Forelimb muscle (tissue), 1 donor: ENCODE results near the gene GRIA3. TPM values are rescaled to one million over a fixed set of nuclear protein-coding genes. Genes with fewer than 3 reads are reported as not detected.
"Not testable (repeated sequence)": the region's sequence is repeated elsewhere in the genome, so short reads cannot be mapped to it uniquely, and the experiment has no call there.

Source experiments
- DNase-seq: peaks from one replicate; pipeline ENCODE4 v3.0.0-alpha.2; 2013; ENCODE audit warnings: low read depth
- polyA plus RNA-seq: library from polyadenylated mRNA; unstranded; fragments of 120-200 nt; gene quantifications from one replicate; pipeline ENCODE4 v1.2.1, GENCODE V29; 2013; ENCODE audit not compliant: insufficient read length

The GRIA3 gene
- polyA plus RNA-seq, 1 donor, result 2.0 TPM

DNA sequence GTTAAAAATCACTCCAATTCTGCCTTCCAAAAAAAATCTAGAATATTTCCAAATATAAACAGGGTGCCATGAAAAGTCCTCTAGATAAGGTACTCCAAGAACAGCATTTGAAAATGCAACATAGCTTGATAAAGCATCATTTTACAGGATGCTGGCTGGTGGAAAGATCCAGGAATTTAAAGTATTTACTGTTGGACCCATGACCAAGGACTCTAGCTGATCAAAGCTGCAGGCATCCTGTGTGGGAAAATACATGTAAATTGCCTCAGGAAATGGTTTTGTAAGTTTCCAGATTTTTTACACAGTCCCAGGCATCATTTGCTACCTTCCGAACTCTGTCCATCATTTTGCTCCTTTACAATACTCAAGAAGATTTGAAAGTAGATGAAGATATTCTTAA, 164.4 kb downstream of the GRIA3 start:
- no peak for DNase-seq

DNA sequence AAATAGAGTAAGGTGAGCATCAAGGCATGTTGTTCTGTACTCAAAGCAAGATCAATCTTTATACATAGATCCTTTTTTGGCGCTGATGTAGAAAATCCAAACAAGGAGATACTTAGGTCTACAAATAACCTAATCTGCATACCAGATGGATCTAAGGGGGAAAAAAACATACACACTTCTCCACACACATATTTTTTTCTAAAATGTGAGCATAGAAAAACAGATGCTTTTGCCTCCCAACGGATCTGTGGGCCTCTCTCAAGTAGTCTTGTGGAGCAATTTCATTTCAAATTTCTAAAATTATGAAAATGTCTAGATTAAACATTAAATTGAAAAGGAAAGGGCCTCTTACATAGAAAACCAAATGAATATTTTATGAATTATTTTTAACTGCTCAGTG, 166.1 kb downstream of the GRIA3 start:
- no peak for DNase-seq

DNA sequence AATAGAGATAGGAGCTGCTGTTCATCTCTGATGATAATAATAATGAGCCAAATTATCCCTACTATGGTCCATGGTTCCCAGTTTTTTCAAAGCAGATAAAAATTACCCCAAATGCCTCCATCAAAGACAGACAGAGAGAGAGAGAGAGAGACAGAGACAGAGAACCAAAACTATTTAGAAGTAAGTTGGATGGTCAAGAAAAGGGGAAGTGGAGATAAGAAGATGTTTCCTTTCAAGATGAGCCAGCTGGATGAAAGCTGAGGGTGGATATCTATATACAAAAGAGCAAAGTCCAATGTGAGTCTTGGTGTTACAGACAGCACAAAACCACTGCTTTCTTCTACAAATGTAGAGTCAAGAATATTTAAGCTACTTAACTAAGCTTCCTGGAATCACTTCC, 173.9 kb downstream of the GRIA3 start:
- no peak for DNase-seq

DNA sequence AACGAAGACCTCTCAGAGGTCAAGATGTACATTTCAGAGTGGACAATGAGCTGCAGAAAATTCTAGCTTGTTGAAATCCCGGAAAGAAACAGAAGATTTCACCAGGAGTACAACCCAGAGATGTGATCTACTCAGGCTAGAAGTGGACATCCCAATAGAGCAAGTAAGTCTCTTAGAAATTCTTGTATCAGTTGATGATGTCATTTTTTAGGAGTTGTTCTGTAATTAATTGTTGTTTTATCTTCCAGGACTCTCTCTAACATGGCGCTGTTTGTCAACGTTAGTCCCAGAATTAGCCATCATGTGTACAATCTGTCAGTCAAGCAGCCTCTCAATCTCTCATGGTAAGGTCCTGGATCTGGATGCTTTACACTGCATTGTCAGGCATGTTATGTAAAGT, 174.4 kb downstream of the GRIA3 start:
- DNase-seq, result no peak

DNA sequence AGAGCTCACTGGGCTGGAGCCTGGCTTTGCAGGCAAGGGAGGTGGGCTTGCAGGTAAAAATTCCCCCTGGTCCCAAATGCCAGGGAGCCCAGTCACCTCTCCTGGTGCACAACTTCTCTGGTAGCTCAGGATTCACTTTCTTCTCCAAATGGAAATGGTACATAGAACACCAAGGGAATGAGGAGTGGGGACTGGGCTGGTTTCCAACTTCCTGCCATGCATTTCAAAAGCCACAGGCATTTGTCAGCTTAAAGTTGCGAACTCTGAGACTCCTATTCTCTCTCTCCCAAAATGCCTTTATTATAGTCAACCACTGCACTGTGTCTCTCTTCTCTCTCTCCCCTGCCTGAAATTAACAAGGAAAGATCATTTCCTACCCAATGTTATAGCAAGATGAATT, 177.3 kb downstream of the GRIA3 start:
- no peak for DNase-seq

DNA sequence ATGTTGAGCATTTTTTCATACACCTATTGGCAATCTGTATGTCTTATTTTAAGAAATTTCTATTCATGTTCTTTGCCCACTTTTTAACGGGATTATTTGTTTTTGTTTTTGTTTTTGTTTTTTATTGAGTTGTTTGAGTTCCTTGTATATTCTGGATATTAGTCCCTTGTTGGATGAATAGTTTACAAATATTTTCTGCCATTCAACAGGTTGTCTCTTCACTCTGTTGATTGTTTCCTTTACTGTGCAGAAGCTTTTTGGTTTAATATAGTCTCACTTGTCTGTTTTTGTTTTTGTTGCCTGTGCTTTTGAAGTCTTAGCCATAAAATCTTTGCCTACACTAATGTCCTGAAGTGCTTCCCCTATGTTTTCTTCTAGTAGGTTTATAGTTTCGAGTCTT, 202.1 kb downstream of the GRIA3 start:
- DNase-seq, result not testable (repeated sequence)

DNA sequence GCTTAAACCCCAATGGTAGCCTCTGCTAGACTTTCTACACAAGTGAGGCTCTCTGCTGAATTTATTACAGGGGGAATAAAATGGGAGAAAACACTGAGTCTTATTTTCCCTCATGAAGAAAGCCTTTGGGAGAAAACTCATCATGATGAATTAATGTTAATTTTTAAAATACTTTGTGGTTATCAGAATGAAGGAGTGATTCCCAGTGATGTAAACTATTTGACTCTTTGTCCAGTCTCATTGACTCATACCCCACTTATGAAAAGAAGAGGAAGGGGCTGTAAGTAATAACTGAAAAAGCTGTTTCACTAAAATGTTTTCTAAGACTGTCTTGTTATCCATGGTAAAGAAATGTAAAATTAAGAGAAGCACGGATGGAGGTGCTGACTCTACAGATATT, 208.8 kb downstream of the GRIA3 start:
- no peak for DNase-seq

DNA sequence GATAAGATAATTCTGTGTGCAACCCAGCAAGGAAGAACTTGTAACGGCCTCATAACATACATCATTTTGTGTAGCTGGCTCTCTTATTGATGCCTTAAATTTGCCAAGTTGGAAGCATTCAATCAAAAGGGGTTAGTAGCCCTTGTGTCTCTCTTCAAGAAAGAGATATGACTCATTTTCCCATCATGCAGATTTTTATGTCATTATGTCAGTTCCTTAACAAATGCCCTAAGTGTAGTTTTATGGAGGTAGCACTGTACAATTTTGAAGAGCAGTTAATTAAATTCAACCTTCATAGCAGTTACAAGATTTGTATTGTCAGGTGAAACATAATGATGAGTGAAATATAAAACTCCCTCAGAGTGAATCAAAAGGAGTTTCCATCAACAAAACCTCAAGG, 215.6 kb downstream of the GRIA3 start:
- no peak for DNase-seq

DNA sequence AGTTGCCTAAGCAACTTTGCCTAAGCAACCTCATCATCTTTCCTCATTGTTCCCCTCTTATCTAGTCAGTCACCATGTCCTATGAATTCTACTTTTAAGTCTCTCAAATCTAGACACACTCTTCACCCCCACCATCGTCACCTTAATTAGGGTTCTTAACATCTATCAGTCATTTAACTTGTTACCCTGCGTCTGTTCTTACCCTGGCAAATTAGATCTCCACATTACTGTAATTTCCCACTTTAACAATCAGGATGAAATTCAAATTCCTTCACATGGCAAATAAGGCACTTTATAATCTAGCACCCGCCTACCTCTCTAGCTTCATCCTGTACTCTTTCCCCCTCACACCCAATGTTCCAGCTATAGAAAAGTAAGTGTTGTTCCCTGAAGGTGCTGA, 221.2 kb downstream of the GRIA3 start:
- DNase-seq, result no peak

DNA sequence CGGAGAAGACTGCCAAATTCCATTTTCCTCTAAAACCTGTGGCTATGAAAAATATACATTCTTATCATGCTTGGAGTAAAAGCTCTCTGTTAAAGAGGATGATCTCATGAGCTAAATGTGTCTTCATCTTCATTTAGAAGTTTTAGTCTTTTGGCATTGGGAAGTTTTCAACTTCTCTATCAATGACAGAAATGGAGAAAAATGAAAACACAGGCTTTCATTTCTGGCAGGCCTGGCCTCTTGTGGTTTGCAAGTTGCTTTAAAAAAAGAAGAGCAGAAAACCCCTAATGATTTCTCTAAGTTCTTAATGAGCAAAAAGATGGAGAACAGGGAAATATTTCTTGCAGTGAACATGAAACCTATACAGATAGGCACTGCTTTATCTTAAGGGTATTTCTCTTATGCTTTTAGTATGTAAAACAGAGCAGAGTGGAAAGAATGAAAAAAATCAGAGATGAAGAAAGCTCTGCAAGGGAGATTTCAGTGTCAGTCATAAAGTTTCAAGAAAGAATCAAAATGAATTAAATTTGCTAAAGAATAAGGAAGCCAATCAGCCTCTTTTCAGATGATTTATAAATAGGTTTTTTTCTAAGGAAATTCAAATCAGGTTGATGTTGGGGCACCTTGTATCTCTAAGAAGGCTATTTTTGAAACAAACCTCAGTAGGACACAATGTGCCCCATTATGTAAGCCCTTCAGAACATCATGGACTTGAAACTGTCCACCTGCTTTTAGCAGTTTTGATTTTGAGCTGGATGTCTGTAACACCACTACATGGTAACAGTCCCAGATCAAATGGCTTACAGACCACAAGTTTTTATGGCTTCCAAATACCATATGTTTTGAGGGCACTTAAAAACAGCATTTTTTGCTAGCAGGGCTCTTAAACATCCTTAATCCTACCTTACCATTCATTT, 225.0 kb downstream of the GRIA3 start:
- no peak for DNase-seq

DNA sequence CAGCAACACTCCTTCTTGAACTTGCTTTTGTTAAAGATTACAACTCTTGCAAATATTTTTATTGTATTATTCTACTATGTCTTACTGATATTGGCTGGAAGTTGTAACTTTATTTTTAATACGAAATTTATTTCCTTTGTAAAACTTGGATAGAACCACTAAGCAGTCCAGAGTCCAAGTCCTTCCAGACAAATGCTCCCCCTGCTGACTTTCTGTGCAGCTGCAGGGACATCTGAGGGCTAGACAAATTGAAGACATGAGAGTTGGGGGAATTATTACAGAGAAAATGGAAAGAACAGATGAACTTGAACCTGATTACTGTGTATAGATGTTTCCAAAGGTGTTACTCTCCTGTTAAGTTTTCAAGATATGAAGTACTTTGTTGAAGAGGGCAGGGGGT, 238.8 kb downstream of the GRIA3 start:
- peak; percentile 26 for DNase-seq

DNA sequence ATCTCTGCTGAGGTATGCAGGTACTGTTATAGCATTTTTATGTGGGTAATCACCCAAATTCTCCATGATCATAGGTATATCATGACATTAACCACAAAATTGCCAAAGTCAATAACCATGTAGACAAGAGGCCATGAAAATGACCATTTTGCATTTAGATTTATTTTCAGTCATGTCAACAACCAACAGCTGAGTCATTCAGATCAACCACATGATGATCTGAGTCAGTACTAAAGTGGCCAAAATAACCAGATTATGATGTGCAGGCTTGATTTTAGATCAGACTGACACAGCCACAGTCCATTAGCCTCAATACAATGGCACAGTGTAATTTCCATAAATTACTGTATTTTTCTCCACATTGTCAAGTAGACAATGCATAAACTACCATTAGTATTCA, 240.5 kb downstream of the GRIA3 start:
- DNase-seq, result no peak

DNA sequence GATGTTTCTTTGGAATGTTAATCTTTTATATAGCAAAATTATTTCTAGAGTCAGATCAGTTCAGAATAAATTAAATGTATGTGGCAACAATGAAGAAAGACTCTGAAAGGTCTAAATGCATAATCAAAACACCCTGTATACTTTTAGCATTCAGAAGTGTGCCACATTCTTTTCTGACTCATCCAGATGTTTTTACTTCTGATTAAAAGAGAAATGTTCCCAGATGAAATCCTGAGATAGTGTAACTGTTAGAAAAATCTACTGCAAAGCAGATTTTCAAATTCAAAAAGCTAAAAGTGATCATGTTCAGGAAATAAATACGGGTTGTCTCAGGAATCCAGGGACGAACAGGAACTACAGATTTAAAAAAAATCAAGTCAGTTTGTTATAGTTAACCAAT, 241.4 kb downstream of the GRIA3 start:
- no peak for DNase-seq

DNA sequence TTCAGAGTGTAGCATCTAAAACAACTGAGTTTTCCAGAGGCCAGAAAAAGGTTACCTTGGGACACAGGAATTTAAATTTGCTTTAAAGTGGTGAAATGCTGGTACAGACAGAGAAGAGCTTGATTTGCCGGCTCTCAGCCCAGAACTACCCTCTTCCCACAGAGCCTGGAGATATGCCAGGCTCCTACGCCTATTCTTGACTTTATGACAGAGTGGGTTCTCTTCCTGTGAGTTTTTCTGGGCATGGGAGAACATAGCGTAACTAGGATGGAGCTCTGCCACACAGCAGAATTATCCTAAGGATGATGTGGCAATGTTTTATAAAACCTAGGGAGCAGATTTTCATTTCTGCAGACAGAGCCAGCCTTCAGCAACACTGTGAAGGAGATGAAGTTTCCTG, 241.8 kb downstream of the GRIA3 start:
- DNase-seq, result no peak

DNA sequence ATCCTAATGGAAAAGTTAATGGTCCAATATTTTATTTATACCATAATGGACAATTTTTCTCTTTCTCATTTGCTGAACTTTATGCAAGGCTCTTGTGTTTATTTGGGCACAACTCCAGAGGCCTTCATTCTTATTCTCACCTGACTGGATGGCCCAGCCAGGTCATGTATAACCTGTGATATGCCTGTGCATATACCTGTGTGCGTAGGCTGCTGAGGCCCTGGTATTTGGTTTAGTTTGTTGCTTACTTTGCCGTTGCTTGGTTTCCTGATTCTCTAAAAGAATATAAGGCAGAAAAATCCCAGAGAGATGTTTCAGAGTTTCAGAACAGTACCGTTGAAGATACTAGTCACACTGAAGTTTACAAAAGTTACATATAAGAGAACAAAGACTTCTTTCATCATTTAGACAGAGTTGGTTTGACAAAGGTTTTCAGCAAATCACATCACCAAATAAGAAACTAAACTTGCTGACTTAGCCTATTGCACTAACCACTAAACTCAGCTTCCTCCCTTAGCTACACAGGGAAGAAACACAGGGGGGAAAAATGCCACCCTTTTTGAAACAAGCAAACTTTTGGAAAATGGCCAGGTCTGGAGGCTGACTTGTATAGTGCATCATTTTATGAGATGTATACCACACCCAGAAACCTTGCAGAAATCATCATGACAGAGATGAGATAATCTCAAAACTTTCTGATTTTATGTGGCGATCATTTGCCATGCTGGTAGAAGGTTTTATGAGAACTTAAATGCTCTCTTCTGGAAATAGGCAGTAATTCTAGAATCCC, 248.5 kb downstream of the GRIA3 start:
- DNase-seq, result no peak

DNA sequence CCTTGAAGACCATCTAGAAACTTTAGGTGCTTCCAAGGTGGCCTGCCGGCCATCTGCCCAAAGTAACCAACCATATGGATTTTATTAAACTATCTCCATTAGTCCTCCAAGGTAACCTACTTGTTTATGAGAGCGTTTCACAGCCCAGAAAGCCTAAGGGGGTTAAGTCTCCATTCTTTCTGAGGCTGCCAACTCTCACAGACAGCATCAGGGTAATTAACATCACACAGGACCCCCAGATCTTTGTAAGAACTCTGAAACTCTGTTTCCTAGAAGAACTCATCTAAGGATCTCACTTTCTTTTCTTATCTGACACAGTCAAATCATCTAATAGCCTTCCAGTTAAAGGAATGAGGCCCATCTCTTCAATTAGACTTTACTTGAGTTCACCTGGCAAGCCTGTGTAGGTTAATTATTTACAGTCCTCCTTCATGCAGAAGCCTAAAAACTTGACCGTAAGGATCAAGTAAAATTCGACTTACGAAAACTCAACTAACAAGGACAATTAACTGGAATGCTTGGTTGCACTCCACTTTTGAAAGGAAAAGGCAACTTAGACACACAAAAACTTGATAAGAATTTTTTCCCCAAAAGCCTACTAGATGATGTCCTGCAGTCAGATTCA, 252.5 kb downstream of the GRIA3 start:
- DNase-seq, result no peak

DNA sequence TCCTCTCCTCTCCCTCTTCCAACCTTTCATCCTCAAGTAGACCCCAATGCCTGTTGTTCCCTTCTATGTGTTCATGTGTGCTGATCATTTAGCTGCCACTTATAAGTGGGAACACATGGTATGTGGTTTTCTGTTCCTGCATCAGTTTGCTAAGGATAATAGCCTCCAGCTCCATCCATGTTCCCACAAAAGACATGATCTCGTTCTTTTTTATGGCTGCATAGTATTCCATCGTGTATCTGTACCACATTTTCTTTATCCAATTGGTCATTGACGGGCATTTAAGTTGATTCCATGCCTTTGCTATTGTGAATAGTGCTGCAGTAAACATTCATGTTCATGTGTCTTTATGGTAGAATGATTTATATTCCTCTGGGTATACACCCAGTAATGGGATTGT, 255.8 kb downstream of the GRIA3 start:
- not testable (repeated sequence) for DNase-seq

DNA sequence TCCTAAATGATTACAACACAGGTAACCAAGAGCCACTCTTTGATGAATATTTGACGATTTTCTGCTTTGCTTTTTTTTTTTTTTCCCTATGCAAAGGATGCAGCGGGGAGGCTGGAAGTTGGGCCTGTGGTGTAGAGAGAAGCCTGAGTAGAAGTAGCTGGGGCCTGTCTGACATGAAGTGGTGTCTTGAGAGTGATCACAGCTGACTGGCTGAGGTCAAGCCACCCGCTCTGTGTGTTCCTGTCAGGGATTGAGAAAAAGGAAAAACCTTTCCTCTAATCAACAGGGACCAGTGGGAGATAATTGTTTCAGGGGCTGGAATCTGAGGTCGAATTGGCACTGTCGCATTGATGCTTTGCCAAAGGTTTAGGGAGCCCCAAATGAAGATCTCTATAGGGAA, 258.7 kb downstream of the GRIA3 start:
- DNase-seq, result no peak

DNA sequence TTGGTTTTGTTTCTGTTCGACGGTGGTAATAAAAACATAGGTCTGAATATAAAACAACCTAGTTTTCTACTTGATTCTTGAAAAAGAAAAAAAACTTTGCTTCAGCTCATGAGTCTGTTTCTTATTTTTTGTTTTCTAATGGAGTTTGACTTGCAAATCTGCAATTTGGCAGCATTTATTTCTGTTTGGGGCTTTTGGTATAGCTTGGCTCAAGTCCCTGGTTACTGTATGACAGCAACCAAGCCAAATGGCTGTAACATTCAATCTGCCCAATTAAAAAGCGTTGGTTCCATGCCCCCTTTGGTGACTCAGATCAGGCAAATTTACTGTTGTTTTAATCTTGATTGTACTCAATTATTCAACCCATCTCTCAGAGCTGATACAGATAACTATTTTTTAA, 263.4 kb downstream of the GRIA3 start:
- DNase-seq, result no peak

DNA sequence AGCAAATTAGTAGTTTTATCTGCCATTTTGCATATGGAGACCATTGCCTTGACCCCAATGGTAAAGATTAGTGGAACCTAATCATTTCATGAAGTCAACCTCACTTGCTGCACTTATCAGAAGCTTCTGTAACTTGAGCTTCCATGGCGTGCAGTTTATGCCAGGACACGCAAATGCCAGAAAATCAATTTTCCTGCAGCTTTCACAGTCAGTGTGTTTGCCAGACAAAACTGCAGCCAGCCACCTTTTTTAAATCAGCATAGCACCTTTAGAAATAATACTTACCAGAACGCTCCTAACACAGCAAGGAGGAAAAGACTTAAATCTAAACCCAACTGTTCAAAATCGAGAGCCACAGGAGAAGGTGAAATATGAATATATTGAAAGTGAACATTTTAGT, 265.3 kb downstream of the GRIA3 start:
- no peak for DNase-seq

DNA sequence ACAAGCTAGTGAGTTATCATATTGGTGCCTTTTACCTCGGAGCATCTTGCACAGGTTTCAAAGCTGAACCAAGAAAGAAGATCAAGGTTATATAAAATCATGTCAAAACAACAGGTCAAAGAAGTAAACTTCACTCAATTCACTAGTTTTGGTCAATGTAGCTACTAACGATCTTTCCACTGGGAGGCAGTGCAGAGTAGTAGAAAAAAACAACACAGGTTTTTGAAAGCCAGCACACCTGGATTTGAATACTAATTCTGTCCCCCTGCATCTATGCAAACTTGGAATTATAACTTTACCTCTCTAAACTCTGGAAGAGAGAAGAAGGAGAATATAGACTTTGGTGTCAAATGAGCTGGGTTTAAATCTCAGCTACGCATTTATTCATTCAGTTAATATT, 266.1 kb downstream of the GRIA3 start:
- no peak for DNase-seq

DNA sequence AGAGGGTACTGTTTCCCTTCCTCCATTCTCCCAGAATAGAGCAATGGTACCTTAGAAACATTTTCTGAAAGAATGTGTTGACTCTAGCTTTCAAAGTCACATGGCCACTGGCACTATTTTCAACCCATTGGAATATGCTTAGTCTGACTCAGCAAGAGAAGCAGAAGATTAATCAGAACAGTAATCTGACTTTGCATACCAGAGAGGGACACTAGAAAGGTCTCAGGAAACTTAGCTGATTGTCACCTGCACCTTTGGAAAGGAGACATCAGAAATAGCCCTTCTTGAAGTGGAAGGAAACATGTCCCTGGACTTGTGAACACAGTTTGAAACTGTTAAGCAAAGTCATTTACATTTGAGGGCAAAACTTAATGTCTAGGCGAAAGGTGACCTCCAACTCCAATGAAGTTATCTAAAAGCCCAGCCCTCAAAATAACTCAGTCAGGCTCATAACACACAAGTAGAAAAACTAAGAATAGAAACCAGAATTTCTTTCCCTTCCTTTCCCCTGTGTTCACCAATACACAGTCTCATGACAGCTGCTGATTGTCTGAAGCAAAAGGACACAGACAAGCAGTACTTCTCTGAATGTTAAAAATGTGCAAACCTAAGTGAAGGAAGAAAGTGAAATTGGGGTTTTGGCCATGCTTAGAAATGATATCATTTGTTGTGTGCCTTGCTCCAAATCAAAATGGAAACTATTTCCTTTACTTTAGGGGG, 270.8 kb downstream of the GRIA3 start:
- no peak for DNase-seq
